Measurements from ENCODE around the gene VPS37C.

Gene VPS37C

GRCh38 chr11:61092908-61093763, 68.1 kb downstream of the VPS37C start:
- no peak for DNase-seq

- DNase-seq, result no peak
Observed at GRCh38 chr11:61092280-61092766, 68.9 kb downstream of the VPS37C start.

GRCh38 chr11:61091373-61092279, 69.6 kb downstream of the VPS37C start:
- DNase-seq, result peak; percentile 29

- no peak for DNase-seq
Observed at GRCh38 chr11:61090982-61091372, 70.2 kb downstream of the VPS37C start.

GRCh38 chr11:61090521-61090920, 70.7 kb downstream of the VPS37C start:
- no peak for DNase-seq

- DNase-seq, result no peak
Observed at GRCh38 chr11:61089806-61090491, 71.3 kb downstream of the VPS37C start.

GRCh38 chr11:61087426-61088119, 73.7 kb downstream of the VPS37C start:
- no peak for DNase-seq

- no peak for DNase-seq
Observed at GRCh38 chr11:61083601-61084147, 77.6 kb downstream of the VPS37C start.

GRCh38 chr11:61082931-61083531, 78.2 kb downstream of the VPS37C start:
- DNase-seq, result no peak

- no peak for DNase-seq
Observed at GRCh38 chr11:61082062-61082870, 79.0 kb downstream of the VPS37C start.

- DNase-seq, result no peak
Observed at GRCh38 chr11:61080986-61081590, 80.1 kb downstream of the VPS37C start.

- no peak for DNase-seq
Observed at GRCh38 chr11:61080526-61080925, 80.7 kb downstream of the VPS37C start.
